Stimulated activated effector memory CD8-positive, alpha-beta T cell treated with anti-CD3 and anti-CD28 coated beads, Interleukin-12 subunit alpha, Interleukin-12 subunit beta, amount 100 ng/mL, for 72 hours (primary cell): ENCODE data around the gene ROR2.

ENCODE experiments used
- ATAC-seq: fragments of 150-1000 bp; cut with Tn5 transposase; 2 replicates; pipeline ENCODE4 v1.10.0; 2021
- DNase-seq, 2 donors: peaks; one replicate each; pipeline ENCODE4 v3.0.0; 2021 to 2022; ENCODE audit warnings: low spot score in 2 of 2
- H3K27ac Mint-ChIP-seq: one replicate; pipeline ENCODE4 v1.8.0; 2022; ENCODE audit warnings: mild to moderate bottlenecking, mixed read lengths
- H3K36me3 Mint-ChIP-seq: one replicate; pipeline ENCODE4 v1.8.0; 2022; ENCODE audit warnings: mild to moderate bottlenecking, mixed read lengths
- H3K4me1 Mint-ChIP-seq: one replicate; pipeline ENCODE4 v1.8.0; 2022; ENCODE audit warnings: mixed read lengths
- H3K4me3 Mint-ChIP-seq: one replicate; pipeline ENCODE4 v1.8.0; 2022; ENCODE audit warnings: mild to moderate bottlenecking, mixed read lengths
- H3K9me3 Mint-ChIP-seq: one replicate; pipeline ENCODE4 v1.8.0; 2022; ENCODE audit warnings: mixed read lengths

The ROR2 gene

DNA sequence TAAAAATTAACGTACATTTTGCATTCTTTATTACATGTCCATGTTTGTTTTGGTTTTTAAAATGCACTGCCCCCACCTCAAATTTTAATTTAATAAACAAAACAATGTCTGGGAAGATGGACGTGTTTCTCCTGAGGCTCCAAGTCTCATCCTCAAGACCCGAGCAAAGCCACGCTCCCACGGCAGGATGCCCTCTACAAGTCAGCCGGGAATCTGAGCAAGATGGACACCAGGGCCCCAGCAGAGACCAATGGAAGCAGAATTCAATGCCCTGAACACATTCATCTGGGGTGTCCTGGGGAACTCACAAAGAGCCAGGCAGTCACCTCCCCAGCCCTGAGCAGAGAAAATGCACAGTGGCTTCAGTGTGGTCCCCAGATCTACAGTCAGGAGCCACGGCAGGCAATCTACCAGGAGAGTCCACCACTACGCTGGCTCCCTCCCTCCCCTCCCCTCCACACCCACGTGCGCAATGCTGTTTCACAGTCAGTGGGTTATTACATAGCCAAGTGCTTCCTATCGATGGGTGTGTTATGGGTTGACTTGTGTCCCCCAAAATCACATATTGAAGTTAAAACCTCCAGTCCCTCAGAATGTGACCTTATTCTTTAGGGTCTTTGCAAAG is 129.8 kb downstream of the ROR2 start:
- ATAC-seq (no peak), DNase-seq (no peak)
- Mint-ChIP-seq H3K4me3 (no peak overlapping the region), H3K27ac (no peak overlapping the region), H3K4me1 (no peaks in the 10 kb centered on the region), H3K9me3 (no peaks in the 10 kb centered on the region), H3K36me3 (no peaks in the 10 kb centered on the region)

DNA sequence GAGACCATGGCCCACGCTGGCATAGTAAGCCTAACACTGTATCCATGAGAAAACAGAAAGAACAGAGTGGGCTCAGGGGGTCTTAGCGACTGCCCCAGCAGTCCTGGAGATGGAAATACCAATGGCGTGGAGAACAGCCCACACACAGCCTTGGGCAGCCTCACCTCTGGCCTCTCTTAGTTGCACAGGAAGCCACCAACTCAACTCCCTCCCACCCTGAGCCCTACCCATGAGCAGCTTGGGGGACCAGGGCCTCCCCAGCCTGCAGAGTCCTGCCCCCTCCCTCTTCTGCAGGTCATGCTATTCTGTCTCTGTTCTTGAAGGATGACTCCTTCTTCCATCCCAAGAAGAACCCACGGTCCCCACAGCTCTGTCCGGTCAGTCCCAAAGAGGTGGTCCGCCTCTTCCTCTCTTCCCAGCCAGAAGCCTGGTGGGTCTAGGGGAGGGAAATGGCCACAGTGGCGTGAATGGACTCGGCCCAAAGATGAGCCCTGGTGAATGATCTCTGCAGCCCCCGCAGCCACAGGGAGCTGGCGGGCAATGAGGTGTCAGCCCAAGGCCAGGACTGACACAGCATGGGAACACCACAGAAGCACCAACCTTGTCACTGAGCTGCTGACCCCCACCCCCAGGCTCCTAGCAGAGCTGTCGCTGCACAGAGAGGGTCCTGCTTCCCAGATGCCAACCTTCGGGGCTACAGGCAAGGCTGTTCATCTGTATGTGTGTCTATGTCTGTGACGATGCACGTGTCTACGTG is 131.2 kb downstream of the ROR2 start:
- no peak for DNase-seq
- H3K4me3 Mint-ChIP-seq, result no peak overlapping the region
- peak; percentile 29 for ATAC-seq

DNA sequence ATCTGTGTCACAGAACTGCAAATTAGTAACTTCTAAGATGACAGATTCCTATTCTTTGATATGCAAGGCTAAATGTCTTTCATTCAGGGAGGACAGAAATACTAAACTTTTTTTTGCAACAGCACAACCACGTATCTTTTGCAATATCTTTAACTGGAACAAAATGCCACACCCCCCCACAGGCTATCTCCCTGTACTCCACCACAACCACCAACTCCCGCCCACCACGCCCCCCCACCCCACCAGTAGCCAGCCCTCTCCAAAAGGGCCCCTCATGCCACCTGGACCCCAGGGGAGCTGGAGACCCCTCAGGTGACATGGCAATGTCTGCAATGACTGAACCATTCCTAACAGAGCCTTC is 131.8 kb downstream of the ROR2 start:
- Mint-ChIP-seq H3K27ac (no peak overlapping the region), H3K4me1 (peaks cover 11% of the 10 kb centered on the region), H3K9me3 (no peaks in the 10 kb centered on the region), H3K4me3 (no peak overlapping the region), H3K36me3 (no peaks in the 10 kb centered on the region)
- no peak for ATAC-seq
- no peak for DNase-seq

More for the DNA sequence above, 131.2 kb downstream of the ROR2 start:
- H3K9me3 Mint-ChIP-seq, result no peaks in the 10 kb centered on the region
- no peaks in the 10 kb centered on the region for H3K36me3 Mint-ChIP-seq
- H3K27ac Mint-ChIP-seq, result no peak overlapping the region
- H3K4me1 Mint-ChIP-seq, result peaks cover 9% of the 10 kb centered on the region

DNA sequence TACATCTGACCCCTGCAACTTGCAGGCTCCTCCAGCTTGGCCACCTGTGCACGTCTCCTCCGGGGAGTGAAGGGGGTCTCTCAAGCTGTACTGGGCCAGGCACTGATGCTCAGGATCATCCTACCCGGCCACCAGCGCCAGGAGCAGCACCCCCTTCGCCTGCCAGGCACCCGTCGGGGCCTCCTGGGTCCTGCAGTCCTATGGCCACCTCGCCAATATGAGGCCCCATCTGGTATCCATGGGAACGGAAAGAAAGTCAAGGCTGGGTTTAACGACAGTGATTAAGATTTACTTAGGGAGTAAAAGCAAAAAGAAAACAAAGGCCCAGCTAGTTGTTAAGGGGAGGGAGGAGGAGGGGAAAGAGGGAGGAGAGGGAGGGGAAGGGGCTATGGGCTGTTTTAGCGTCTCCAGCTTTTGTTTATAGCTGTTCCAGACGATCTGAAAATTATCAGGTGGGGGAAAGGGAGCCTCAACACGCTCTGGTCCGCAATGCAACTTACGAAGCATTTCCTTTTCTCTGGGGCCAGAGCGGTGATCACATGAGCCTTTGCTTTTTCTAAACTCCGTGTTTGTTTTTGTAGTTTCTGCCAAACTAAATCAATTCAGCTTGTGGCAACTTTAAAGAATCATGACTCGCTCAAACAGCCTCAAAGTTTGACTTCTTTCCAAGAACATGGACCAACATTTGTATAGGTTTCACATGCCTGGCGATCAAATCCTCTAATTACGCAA is 132.4 kb downstream of the ROR2 start:
- Mint-ChIP-seq H3K9me3 (no peaks in the 10 kb centered on the region), H3K4me1 (peaks cover 11% of the 10 kb centered on the region), H3K4me3 (no peak overlapping the region), H3K27ac (no peak overlapping the region), H3K36me3 (no peaks in the 10 kb centered on the region)
- ATAC-seq (no peak), DNase-seq (no peak)

DNA sequence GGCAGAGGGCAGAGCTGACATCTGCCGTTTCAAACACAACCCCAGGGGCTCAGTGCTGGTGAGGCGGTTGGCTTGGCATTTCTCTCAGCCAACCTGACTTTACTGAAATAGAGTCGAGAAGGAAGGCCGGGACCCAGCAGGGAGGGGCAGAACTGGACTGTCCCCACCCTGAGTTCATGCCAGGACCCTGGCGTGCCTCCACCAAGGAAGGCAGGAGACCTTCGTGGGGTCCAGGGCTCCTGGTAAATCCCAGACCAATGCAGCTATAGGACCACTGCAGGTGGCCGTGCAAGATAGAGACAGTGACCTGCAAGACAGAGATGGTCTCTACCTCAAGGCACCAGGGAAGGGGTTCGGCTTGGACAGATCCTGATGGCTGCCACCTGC is 132.9 kb downstream of the ROR2 start:
- H3K4me3 Mint-ChIP-seq, result no peak overlapping the region
- peaks cover 11% of the 10 kb centered on the region for H3K4me1 Mint-ChIP-seq
- ATAC-seq (no peak), DNase-seq (no peak)
- H3K9me3 Mint-ChIP-seq, result no peaks in the 10 kb centered on the region
- H3K27ac Mint-ChIP-seq, result no peak overlapping the region
- H3K36me3 Mint-ChIP-seq, result no peaks in the 10 kb centered on the region

DNA sequence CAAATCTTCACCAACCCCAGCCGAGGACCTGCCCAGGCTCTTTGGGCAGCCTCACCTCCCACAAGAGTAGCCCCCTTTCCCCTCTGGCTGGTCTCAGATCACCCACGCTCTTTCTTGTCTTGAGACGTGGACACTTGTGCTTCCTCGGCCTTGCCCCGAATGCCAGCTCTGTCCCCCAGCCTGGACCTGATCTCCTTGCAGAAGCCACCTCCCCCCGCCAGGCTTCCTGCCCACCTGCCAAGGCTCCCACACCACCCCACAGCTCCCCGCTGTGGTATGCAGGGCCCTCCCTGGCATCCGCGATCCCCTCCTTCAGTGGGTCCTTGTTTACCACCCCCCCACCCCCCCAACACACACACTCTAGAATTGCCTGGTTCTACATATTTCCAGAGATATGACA is 133.7 kb downstream of the ROR2 start:
- Mint-ChIP-seq H3K9me3 (no peaks in the 10 kb centered on the region), H3K4me1 (peaks cover 15% of the 10 kb centered on the region), H3K4me3 (no peak overlapping the region), H3K36me3 (no peaks in the 10 kb centered on the region), H3K27ac (no peak overlapping the region)
- no peak for DNase-seq
- ATAC-seq, result no peak

DNA sequence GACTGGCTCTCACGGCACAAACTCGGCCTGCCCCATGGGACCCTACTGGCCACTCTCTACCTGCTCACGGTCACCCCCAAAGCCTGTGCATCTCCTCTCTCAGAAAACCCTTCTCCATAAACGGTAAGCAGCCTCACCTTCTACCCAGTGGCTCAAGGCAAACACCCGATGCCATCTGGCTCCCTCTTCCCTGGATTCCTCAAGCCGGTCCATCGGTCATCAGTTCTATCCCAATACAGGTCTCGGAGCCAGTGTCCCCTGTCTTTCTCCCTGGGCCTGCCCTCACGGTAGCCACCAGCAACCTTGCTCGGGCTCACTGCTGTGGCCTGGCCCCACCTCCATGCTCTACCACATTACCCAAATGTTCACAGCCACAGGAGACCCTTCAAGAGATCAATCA is 134.1 kb downstream of the ROR2 start:
- DNase-seq, result no peak
- no peak overlapping the region for H3K27ac Mint-ChIP-seq

DNA sequence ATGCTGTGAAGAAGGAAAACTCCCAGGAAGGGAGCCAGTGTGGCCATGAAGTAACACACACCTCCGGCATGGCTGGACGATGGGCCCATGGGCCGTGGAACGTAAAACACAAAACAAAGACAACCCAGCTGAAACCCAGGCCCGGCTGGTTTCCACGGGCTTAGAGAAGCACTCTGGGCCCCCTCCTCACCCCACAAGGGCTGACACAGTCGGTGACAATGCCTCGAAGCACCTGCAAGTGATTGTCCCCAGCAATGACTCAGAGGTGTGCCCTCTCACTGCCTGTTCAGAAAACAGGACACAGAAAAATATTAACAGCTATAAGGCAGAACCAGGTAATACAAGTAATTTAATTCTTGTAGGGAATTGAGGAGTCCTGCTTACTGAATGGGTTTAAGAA is 135.3 kb downstream of the ROR2 start:
- Mint-ChIP-seq H3K4me3 (no peak overlapping the region), H3K4me1 (peaks cover 26% of the 10 kb centered on the region), H3K36me3 (no peaks in the 10 kb centered on the region), H3K9me3 (no peaks in the 10 kb centered on the region), H3K27ac (no peak overlapping the region)
- ATAC-seq (no peak), DNase-seq (no peak)

More for the DNA sequence above, 134.1 kb downstream of the ROR2 start:
- no peak for ATAC-seq
- H3K4me1 Mint-ChIP-seq, result peaks cover 20% of the 10 kb centered on the region
- H3K4me3 Mint-ChIP-seq, result no peak overlapping the region
- no peaks in the 10 kb centered on the region for H3K9me3 Mint-ChIP-seq
- no peaks in the 10 kb centered on the region for H3K36me3 Mint-ChIP-seq

DNA sequence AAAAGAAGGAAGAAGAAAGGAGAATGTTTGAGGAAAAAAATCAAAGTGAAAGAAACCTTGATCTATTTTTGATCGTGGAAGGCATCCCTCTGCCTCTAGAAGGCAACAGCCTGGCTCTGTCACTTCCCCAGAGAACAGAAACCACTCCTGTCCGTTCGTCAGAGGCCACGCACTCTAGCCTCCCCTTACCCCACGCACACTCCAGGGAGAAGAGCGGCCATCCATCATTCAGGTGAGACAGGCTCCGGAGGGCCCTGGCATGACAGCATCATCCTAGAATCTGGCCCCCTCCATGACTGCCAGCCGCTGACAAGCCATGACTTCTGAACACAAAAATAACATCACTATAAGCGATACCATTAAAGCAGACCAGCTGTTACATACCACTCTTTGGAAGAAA is 135.8 kb downstream of the ROR2 start:
- H3K36me3 Mint-ChIP-seq, result no peaks in the 10 kb centered on the region
- peaks cover 29% of the 10 kb centered on the region for H3K4me1 Mint-ChIP-seq
- ATAC-seq (no peak), DNase-seq (no peak)
- no peak overlapping the region for H3K4me3 Mint-ChIP-seq
- H3K27ac Mint-ChIP-seq, result no peak overlapping the region
- H3K9me3 Mint-ChIP-seq, result no peaks in the 10 kb centered on the region

DNA sequence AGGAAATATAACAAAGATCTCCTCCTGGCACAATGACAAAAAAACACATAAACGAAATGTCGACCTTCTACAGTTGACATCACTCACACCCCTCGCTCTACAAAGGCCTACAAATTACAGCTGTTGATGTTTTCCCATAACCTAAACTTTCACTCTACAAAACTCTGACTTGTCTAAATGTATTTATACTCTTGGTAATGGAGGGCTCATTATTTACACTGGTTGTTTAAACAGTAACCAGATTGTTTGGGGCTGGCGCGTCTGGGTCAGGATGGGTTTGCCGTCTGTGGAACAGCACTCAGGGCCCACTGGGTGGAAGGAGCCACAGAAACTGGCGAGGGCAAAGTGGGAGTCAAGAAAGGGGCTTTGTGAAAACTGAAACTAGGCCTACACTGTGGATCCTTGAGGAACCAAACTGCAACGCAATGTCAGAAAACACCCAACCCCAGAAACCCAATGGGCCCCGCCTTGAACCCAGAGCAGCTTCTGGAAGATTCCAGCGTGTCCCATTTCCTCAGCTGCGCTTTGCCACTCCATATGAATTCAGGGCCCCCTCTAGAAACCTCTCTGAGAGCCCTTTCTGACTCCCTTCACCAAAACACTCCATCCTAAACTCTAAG is 136.7 kb downstream of the ROR2 start:
- Mint-ChIP-seq H3K4me3 (no peak overlapping the region), H3K27ac (no peak overlapping the region), H3K36me3 (no peaks in the 10 kb centered on the region), H3K9me3 (no peaks in the 10 kb centered on the region), H3K4me1 (peaks cover 31% of the 10 kb centered on the region)
- ATAC-seq (no peak), DNase-seq (no peak)

DNA sequence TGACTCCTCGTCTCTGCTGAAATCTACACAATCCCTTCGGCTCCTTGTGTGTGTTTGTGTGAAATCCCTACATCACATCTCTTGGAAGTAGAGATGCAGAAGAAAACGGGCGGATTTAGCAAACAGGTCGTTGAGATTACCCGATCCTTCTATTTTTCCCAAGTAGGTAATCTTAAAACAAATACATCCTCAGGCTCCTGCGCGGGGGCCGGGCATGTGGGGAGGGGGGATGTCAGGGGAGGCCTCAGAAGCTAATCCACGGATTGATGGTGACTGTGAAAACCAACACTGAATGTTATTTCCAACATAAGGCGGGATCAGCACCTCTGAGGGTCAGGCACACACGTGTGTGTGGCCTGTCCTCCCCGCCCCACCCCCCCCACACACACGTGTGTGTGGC is 137.8 kb downstream of the ROR2 start:
- peaks cover 31% of the 10 kb centered on the region for H3K4me1 Mint-ChIP-seq
- no peaks in the 10 kb centered on the region for H3K9me3 Mint-ChIP-seq
- H3K36me3 Mint-ChIP-seq, result no peaks in the 10 kb centered on the region
- no peak for DNase-seq
- no peak for ATAC-seq
- no peak overlapping the region for H3K4me3 Mint-ChIP-seq
- no peak overlapping the region for H3K27ac Mint-ChIP-seq

DNA sequence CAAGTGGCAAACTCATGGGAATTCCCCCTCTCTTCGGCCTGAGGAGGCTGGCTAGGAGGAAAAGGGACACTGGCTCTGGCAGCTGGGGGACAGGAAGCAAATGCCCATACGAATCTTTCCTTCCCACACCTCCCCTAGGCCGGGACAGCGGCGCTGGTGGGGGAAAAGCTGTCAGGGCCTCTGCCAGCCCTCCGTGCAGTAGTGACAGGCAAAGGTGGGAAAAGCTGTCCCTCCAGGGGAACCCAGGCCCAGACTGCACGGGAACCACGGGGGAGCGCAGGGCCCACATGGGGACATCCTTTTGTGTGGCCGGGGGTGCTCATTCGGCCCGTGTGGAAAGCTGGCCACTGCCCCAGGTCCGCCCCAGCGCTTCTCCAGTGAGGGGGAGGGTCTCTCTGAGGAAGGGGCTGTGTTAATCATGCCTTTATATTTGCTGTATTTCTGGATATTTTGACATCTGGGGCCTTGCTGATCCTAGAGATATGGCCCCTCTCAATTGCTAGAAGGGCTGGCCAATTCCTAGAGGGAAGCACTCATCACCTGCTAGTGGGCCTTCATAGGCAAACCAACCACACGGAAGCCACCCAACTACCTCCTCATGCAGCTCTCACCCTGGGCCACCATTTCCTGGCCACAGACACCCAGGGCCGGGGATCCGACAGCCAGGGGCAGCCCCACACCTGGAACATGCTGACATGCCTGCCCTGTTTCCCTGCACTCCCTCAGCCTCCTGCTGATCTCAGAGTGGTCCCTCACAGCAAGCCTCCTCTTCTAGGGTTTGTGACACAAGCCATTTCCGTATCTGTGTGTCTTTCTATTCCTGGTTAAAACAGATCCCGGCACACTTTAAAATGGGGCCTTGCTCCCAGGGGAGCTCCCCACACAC is 138.8 kb downstream of the ROR2 start:
- Mint-ChIP-seq H3K36me3 (no peaks in the 10 kb centered on the region), H3K4me1 (peaks cover 31% of the 10 kb centered on the region), H3K27ac (no peak overlapping the region), H3K4me3 (no peak overlapping the region), H3K9me3 (no peaks in the 10 kb centered on the region)
- ATAC-seq (peak; percentile 24), DNase-seq (no peak)

DNA sequence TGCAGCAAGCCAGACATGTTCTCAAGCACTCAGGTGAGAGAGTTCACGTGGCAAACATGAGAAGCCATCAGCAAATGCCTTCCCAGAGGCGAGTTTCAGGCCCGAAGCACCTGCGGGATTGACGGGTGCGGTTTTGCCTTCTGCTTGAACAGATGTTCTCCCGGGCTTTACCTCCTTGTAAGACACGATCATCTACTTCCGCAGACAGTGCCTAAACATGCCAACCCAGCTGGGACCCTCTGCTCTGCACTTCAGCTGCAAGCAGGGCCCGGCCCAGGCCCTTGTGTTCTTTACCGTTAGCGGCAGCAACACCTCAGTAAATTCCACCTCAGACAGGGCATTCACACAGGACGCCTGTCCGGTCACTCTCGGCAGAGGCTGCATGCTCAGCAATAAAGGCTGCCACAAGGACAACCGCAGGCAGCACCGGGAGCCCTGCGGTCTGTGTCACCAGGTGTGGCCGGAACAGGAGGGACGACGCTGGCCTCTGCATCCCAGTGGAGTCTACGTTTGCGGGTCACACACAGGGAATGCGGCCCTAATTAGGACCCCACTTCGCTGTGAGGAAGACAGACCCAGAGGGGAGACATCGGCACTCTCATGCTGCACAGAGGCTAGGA is 139.6 kb downstream of the ROR2 start:
- no peaks in the 10 kb centered on the region for H3K9me3 Mint-ChIP-seq
- DNase-seq (no peak), ATAC-seq (no peak)
- no peak overlapping the region for H3K27ac Mint-ChIP-seq
- no peak overlapping the region for H3K4me3 Mint-ChIP-seq
- no peaks in the 10 kb centered on the region for H3K36me3 Mint-ChIP-seq
- H3K4me1 Mint-ChIP-seq, result peaks cover 33% of the 10 kb centered on the region

DNA sequence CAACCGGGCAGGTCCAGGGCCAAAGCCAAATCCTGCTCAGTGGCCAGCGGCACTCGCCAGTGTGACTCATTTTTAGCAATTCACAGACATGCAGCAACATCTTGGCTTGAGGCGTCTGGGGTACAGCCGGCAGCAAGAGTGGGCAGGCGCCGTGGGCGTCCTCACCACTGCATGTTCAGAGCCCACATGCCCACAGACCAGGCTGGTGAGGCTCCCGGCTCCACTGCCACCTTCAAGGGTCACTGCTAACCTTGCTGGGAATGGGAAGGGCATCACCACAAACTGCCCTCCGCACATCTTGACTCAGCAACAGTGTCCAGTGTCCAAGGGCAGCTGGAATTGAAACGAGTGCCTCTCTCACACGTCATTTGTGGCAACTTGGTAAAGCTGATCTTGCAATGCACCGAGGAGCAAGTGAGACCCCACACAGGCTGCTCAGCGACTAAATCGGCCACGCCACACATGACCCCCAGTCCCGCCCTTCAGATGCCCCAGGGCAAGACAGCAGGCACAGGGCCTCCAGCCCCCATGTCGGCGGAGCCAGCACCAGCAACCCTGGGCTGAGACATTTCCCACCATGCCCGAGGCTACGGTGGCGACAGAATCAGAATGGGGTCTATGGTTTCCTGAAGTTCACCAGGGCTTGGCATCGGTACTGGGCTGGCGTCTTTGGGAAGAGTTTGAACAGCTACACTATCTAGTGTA is 140.3 kb downstream of the ROR2 start:
- H3K4me1 Mint-ChIP-seq, result peaks cover 36% of the 10 kb centered on the region
- DNase-seq (no peak), ATAC-seq (no peak)
- no peak overlapping the region for H3K4me3 Mint-ChIP-seq
- no peaks in the 10 kb centered on the region for H3K9me3 Mint-ChIP-seq
- H3K36me3 Mint-ChIP-seq, result no peaks in the 10 kb centered on the region
- H3K27ac Mint-ChIP-seq, result no peak overlapping the region
